Osteocyte (in vitro differentiated cells): ENCODE data around the gene ABHD2. TPM values are rescaled to one million over a fixed set of nuclear protein-coding genes. Genes with fewer than 3 reads are reported as not detected.
A peak's percentile ranks its signal among the peaks of the same experiment; 100 is the strongest.

Experiments
- DNase-seq: peaks from one replicate; pipeline ENCODE4 v3.0.0; 2021; ENCODE audit warnings: mixed read lengths; ENCODE audit not compliant: unreplicated experiment; ENCODE audit errors: extremely low spot score
- H3K27ac Mint-ChIP-seq: one replicate; pipeline ENCODE4 v1.8.0; 2021; ENCODE audit warnings: mild to moderate bottlenecking, mixed read lengths; ENCODE audit not compliant: unreplicated experiment
- H3K27me3 Mint-ChIP-seq: one replicate; pipeline ENCODE4 v1.8.0; 2021; ENCODE audit warnings: mixed read lengths; ENCODE audit not compliant: unreplicated experiment
- H3K36me3 Mint-ChIP-seq: one replicate; pipeline ENCODE4 v1.8.0; 2021; ENCODE audit warnings: mixed read lengths; ENCODE audit not compliant: unreplicated experiment
- H3K4me1 Mint-ChIP-seq: one replicate; pipeline ENCODE4 v1.8.0; 2021; ENCODE audit warnings: mixed read lengths; ENCODE audit not compliant: unreplicated experiment
- H3K4me3 Mint-ChIP-seq: one replicate; pipeline ENCODE4 v1.8.0; 2021; ENCODE audit warnings: mild to moderate bottlenecking, moderate library complexity, mixed read lengths; ENCODE audit not compliant: unreplicated experiment
- H3K9me3 Mint-ChIP-seq: one replicate; pipeline ENCODE4 v1.8.0; 2021; ENCODE audit warnings: mixed read lengths; ENCODE audit not compliant: unreplicated experiment
- CTCF ChIP-seq: fragments of 200-600 bp; sonication (generic); IDR thresholded peaks from 2 replicates; pipeline ENCODE4 v1.5.0; 2021; ENCODE audit warnings: antibody characterized with exemption, mild to moderate bottlenecking, moderate library complexity
- total RNA-seq: library from RNA; stranded (reverse); gene quantifications from 2 replicates; pipeline ENCODE4 v1.2.1, GENCODE V29; 2021

Gene ABHD2
- total RNA-seq, 1 donor from 2014 or later, result 85.7 TPM

- no peak overlapping the region for H3K27ac Mint-ChIP-seq
- DNase-seq, result no peak
- H3K27me3 Mint-ChIP-seq, result no peaks in the 10 kb centered on the region
- peaks cover 36% of the 10 kb centered on the region for H3K36me3 Mint-ChIP-seq
- H3K9me3 Mint-ChIP-seq, result no peaks in the 10 kb centered on the region
- H3K4me1 Mint-ChIP-seq, result peaks cover 52% of the 10 kb centered on the region
- TF ChIP-seq CTCF, result no peak
- H3K4me3 Mint-ChIP-seq, result no peak overlapping the region
These were observed 90.2 kb downstream of the ABHD2 start for GRCh38 chr15:89178307-89178977.

- no peak for DNase-seq
- H3K27me3 Mint-ChIP-seq, result no peaks in the 10 kb centered on the region
- H3K9me3 Mint-ChIP-seq, result no peaks in the 10 kb centered on the region
- H3K4me3 Mint-ChIP-seq, result no peak overlapping the region
- peaks cover 45% of the 10 kb centered on the region for H3K4me1 Mint-ChIP-seq
- no peak for TF ChIP-seq CTCF
- H3K27ac Mint-ChIP-seq, result peak overlapping the region; percentile 83
- H3K36me3 Mint-ChIP-seq, result peaks cover 35% of the 10 kb centered on the region
These were observed 92.0 kb downstream of the ABHD2 start for GRCh38 chr15:89179966-89180875.

- H3K4me1 Mint-ChIP-seq, result peaks cover 18% of the 10 kb centered on the region
- H3K36me3 Mint-ChIP-seq, result peaks cover 33% of the 10 kb centered on the region
- no peaks in the 10 kb centered on the region for H3K9me3 Mint-ChIP-seq
- no peaks in the 10 kb centered on the region for H3K27me3 Mint-ChIP-seq
- DNase-seq, result no peak
- H3K27ac Mint-ChIP-seq, result no peak overlapping the region
- H3K4me3 Mint-ChIP-seq, result no peak overlapping the region
- TF ChIP-seq CTCF, result no peak
These were observed 96.1 kb downstream of the ABHD2 start for GRCh38 chr15:89184357-89184756.

GRCh38 chr15:89184886-89185526 lies 96.8 kb downstream of the ABHD2 start:
- H3K4me1 Mint-ChIP-seq, result peaks cover 12% of the 10 kb centered on the region
- TF ChIP-seq CTCF, result no peak
- peaks cover 36% of the 10 kb centered on the region for H3K36me3 Mint-ChIP-seq
- H3K27ac Mint-ChIP-seq, result no peak overlapping the region
- no peaks in the 10 kb centered on the region for H3K27me3 Mint-ChIP-seq
- no peak overlapping the region for H3K4me3 Mint-ChIP-seq
- H3K9me3 Mint-ChIP-seq, result no peaks in the 10 kb centered on the region
- no peak for DNase-seq

GRCh38 chr15:89186803-89187202 lies 98.5 kb downstream of the ABHD2 start:
- Mint-ChIP-seq H3K4me1 (peaks cover 2% of the 10 kb centered on the region), H3K9me3 (no peaks in the 10 kb centered on the region), H3K27ac (no peak overlapping the region), H3K27me3 (no peaks in the 10 kb centered on the region), H3K4me3 (no peak overlapping the region), H3K36me3 (peaks cover 41% of the 10 kb centered on the region)
- DNase-seq, result no peak
- TF ChIP-seq CTCF, result no peak
